Coronary artery (tissue), 2 donors: ENCODE measurements around the gene CD300H.

Experiments
- DNase-seq: peaks from one replicate; pipeline ENCODE4 v3.0.0-alpha.2; 2017; ENCODE audit warnings: low spot score
- H3K27ac ChIP-seq, 2 donors: fragments of 200-600 bp; sonication (generic); one replicate each; pipeline ENCODE4 v1.5.1; 2016 to 2019
- H3K4me3 ChIP-seq: fragments of 200-600 bp; sonication (generic); 2 replicates; pipeline ENCODE4 v1.5.1; 2016; ENCODE audit warnings: mild to moderate bottlenecking, moderate library complexity
- CTCF ChIP-seq: fragments of 200-600 bp; sonication (generic); IDR thresholded peaks from one replicate; pipeline ENCODE4 v1.5.1; 2019; ENCODE audit warnings: antibody characterized with exemption

The CD300H gene

GRCh38 chr17:74605361-74605760 lies 38.1 kb upstream of the CD300H start:
- no peak for TF ChIP-seq CTCF
- Histone ChIP-seq H3K27ac (no peak overlapping the region), H3K4me3 (no peak overlapping the region)
- no peak for DNase-seq

- no peak for DNase-seq
- no peak overlapping the region for H3K27ac ChIP-seq
- H3K4me3 ChIP-seq = no peak overlapping the region
- no peak for TF ChIP-seq CTCF
These were observed 37.5 kb upstream of the CD300H start for GRCh38 chr17:74604761-74605160.

GRCh38 chr17:74604200-74604599 lies 36.9 kb upstream of the CD300H start:
- DNase-seq = no peak
- no peak overlapping the region for H3K4me3 ChIP-seq
- no peak for TF ChIP-seq CTCF
- no peak overlapping the region for H3K27ac ChIP-seq

GRCh38 chr17:74603746-74604145 lies 36.4 kb upstream of the CD300H start:
- H3K4me3 ChIP-seq = no peak overlapping the region
- no peak for DNase-seq
- TF ChIP-seq CTCF = no peak
- no peak overlapping the region for H3K27ac ChIP-seq

GRCh38 chr17:74603037-74603635 lies 35.8 kb upstream of the CD300H start:
- DNase-seq = no peak

GRCh38 chr17:74601944-74602572 lies 34.7 kb upstream of the CD300H start:
- H3K27ac ChIP-seq = no peak overlapping the region
- no peak for DNase-seq
- H3K4me3 ChIP-seq = no peak overlapping the region
- no peak for TF ChIP-seq CTCF

More at GRCh38 chr17:74603037-74603635, 35.8 kb upstream of the CD300H start:
- Histone ChIP-seq H3K4me3 (no peak overlapping the region), H3K27ac (no peak overlapping the region)
- no peak for TF ChIP-seq CTCF

- no peak for DNase-seq
- TF ChIP-seq CTCF = no peak
- Histone ChIP-seq H3K27ac (no peak overlapping the region), H3K4me3 (no peak overlapping the region)
These were observed 32.2 kb upstream of the CD300H start for GRCh38 chr17:74599448-74599939.
